Renal pelvis (tissue), 4 donors: ENCODE results near the gene ZSWIM4. TPM values are rescaled to one million over a fixed set of nuclear protein-coding genes. Genes with fewer than 3 reads are reported as not detected.

Experiments
- DNase-seq: peaks from one replicate; pipeline ENCODE4 v3.0.0-alpha.2; 2013
- polyA plus RNA-seq, 3 donors: library from polyadenylated mRNA; unstranded; fragments of 120-200 nt; gene quantifications; one replicate each; pipeline ENCODE4 v1.2.1, GENCODE V29; 2013; ENCODE audit not compliant: insufficient read length in 3 of 3

The ZSWIM4 gene
- polyA plus RNA-seq, 3 donors = 10.4 to 12.1 (median 11.0) TPM

DNA sequence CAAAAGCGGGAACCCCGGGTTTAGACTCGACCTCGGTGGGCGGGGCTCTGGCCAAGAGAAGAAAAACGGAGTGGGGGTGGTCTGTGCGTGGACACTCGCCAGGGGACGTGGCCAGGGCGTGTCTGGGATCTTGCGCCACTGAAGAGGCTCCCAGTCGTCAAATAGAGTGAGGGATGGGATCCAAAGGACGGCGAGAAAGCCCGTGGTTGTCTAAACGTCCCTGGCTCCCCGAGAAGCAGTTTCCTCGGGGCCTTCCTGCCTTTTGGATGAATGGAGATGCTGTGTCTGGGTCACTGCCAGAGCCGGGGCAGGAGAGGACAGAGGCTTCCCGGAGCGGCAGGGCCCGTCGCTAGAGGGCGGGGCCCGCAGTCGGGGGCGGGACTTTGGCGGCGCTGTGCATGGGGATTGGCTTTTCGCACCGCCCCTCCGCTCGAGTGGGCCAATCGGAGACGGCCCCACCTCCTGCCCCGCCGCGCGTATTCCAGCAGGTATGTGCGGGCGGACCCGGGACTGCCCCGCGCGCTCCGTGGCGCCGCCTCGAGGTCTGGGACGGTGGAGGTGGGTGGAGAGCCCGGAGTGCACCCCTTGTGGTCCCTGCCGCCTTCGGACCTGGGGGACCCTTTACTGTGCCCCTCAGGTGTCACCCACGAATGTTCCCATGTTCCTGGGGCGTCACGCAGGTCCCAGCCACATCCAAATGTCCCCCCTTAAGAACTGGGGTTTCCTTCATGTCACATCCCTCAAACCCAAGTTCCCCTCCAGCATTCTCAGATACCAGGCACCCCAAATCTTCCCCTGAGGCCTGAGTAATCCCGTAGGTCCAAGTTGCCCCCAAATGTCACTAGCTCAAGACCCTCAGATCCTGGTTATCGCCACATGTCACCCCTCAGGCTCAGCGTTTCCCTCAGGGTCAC, 38.3 kb downstream of the ZSWIM4 start:
- DNase-seq = peak; percentile 90

DNA sequence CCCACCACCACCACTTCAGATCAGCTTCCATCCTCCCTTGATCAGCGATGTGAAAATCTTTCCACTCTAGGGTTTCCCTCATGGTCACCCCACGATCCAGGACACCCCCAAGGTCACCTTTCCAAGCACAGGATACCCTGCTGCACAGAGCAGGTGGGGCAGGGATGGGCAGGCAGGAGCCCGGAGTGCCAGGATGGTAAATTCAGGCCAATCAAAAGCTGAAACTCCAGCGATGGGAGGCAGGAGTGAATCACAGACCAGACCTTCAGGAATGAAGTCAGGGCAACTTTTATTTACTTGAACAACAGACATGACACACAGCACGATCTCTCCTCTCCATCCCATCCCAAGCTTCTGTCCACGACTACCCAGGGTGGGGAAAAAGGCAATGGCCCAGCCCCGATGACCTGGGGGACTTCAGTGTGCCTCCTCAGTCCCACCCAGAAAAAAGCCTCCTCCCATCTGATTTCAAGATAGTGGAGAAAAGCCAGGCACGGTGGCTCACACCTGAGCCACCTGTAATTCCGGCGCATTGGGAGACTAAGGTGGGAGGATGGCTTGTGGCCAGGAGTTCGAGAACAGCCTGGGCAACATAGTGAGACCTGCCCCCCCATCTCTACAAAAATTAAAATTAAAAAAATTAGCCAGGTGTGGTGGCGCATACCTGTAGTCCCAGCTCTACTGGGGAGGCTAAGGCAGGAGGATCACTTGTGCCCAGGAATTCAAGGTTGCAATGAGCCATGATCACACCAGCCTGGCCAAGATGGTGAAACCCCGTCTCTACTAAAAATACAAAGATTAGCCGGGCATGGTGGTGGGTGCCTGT, 39.2 kb downstream of the ZSWIM4 start:
- DNase-seq = no peak

DNA sequence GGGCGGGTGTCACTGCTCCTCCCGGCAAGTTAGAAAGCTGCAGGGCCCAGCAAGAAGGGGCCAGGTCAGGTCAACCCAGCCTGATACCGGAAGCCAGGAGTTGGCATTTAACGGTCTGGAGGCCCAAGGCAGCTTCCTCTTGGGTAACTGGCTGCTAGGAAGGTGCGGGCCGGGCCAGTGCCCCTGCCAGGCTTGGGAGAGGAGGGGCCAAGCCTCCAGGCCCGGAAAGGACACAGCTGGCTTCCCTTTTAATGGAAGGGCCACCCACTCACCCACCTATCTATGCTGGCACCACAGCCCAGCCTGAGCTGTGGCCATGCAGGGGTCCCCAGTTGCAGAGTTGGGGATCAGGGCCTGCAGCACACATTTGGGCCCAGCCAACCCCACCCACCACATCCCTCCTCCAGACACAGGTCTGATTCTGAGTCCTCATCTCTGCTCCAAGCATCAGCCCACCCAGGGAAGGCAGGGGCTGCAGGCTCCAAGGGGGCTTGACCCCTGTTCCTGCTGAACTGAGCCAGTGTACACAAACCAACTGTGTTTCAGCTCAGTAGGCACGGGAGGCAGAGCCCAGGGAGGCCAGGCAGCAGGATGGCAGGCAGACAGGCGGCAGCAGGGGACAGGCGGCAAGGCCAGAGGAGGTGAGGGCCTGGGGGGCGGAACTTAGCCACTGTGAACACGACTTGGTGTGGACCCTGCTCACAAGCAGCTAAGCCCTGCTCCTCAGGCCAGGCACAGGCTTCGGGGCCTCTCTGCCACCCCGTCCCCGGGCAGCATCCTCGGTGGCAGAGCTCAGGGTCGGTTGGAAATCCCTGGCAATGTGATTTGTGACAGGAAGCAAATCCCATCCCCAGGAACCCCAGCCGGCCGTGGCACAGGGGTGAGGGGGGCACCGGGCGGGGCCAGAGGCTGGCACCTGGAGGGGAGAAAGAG, 40.8 kb downstream of the ZSWIM4 start:
- DNase-seq = no peak

DNA sequence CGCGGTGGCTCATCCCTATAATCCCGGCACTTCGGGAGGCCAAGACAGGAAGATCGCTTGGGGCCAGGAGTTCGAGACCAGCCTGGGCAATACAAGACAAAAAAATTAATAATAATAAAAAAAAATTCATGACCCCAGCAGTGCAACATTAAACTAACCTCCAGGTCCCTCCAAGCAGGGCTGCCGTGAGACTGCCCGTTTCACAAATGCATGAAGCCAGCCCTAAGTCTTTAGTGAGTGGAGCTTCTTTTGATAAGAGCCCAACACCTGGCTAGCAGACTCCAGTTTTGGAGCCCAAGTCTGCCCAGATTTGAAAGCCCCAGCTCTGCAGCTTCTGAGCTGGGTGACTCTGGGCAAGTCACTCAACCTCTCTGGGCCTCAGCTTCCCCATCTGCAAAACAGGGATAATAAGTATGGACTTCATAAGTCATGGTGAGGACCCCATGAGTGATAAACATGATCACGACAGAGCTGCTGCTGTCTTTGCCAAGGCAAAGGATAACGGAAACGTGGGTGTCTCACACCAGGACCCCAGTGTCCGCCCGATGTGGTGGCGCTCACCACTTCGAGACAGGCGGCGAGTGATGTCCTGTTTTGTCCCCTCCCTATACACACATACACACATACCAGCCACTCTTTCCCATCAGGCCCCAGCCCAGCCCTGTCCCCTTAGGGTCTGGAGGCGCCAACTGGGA, 43.3 kb downstream of the ZSWIM4 start:
- DNase-seq = no peak

DNA sequence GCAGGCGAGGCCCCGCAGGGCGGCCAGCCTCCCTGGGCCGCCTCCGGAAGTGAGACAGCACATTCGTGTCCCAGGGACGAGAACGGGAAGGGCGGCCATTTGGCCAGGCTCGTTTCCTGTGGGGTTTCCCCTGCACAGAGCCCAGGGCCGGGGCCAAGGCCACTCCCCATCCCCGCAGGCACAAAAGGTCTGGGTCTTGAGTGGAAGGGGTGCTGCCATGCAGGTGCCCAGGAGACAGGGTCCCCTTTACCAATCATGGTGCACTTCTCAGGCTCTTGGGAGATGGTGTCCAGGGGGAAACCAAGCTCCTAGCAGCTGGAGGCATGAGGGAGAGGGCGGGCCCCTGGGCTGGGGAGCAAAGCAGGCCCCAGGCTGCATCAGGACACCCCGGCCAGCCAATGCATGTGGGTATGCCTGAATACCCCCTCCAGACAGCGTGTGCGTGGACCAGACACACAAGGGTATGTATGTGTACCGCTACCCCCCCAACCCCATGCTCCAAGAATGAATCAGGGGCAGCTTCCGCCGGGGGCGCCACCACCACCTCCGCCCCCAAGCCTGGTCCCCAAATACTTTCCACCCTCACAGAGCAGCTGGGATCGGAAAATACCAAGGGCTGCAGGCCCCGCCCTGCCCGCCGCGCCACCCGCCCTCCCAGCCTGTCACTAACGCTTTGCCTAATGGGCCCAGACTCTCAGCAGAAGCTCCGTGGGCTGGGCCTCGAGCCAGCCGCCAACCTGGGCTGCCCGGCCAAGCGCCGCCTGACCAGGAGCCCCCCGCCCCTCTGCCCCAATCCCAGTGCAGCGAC, 44.1 kb downstream of the ZSWIM4 start:
- no peak for DNase-seq

DNA sequence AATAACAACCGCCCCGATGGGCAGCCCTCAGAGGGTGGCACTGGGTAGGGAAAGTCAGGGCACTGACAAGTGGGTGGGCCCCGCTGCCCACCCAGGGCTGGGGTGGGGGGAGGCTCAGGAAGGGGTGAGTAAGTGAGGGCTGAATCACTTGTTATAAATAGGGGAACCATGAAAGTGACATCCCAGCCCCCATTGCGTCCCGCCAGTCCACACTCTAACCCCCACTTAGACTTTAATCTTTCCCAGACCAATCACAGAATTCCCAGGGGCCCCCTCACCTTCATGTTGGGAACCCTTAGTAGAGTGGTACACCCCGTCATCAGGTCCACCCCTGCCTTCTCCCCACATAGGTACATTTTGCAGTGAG, 44.7 kb downstream of the ZSWIM4 start:
- DNase-seq = no peak

DNA sequence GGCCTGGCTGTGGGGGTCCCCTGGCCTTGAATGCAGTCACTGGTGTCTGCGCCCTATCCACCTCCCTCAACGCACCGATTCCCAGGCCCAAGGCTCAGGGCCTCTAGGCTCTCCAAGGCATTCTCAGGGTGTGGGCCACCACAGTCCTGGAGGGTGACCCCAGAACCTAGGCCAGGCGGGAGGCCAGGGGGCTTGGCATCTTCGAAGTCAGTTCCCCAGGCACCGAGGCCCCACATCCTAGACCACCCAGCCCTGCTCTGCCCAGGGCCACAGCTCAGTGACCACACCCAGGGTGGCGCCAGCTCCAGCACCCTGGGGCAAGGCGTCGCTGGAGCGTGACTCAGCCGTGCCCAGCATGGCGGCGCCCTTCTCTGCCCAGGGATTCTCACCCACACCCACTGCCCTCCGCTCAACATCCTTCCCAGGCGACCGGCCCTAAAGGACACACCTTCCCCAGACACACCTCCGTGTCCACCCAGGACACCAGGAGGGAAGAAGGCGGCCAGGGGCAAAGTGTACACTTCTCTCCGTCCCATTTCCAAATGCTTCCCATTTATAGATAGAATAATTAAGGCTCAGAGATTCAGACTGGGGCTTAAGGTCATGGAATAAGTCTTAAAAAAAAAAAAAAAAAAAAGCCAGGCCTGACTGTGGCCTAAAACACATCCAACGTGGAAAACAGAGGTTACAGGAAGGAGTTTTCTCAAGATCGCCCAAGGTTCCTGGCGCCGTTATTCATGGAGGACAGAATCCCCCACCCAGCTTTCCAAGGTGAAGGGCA, 45.3 kb downstream of the ZSWIM4 start:
- no peak for DNase-seq

DNA sequence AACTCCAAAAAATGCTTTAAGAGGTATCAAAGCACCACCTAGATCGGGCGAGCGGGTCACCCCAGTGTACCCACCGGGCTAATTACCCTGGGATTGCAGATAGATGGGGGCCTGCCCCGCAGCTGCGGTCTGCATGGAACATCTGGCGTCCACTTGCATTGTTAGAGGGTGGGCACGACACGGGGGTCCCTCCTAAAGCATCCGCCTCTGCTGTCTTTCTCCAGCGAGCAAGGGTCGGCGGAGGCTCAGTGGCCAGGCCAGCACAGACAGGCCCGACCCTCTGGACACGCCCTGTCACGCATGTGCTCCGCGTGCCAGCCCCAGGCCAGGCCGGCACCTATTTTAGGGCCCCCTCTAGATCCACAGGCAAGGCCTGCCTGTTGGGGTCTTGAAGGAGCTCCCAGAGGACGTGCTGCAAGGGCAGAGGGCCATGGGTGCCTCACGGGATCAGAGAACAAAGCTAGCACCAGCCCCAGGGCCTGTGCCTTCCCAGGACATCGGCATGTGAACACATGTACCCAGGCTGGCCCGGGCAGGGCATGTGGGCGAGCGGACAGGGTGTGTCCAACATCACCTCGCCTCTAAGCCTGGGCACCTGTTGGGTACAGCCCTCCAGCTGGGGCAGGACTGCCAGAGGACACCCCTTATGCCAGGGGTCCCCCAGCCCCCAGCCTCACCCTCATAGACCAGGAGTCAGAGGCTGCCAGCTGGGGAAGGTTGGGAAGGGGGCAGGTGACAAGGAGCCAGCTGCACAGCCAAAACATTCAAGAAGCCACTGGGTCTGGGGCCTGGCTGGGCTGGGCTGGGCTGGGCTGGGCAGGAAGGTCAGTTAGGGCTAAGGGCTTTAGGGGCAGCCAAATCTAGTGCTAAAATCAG, 46.1 kb downstream of the ZSWIM4 start:
- DNase-seq = no peak

DNA sequence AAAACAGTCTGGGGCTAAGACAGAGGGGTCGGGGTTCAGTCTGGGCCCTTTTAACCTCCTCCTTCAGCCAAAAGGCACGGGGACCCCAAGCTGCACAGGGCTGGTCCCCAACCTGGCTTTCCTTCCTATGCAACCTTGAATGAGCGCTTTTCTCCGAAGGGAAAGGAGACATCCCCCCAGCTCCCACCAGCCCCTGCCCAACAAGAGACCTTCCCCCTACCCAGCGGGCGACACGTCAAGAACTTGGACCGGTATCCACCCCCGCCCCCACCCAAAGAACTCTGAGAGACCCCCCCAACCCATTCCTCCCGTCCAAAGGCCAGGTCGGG, 46.7 kb downstream of the ZSWIM4 start:
- no peak for DNase-seq

DNA sequence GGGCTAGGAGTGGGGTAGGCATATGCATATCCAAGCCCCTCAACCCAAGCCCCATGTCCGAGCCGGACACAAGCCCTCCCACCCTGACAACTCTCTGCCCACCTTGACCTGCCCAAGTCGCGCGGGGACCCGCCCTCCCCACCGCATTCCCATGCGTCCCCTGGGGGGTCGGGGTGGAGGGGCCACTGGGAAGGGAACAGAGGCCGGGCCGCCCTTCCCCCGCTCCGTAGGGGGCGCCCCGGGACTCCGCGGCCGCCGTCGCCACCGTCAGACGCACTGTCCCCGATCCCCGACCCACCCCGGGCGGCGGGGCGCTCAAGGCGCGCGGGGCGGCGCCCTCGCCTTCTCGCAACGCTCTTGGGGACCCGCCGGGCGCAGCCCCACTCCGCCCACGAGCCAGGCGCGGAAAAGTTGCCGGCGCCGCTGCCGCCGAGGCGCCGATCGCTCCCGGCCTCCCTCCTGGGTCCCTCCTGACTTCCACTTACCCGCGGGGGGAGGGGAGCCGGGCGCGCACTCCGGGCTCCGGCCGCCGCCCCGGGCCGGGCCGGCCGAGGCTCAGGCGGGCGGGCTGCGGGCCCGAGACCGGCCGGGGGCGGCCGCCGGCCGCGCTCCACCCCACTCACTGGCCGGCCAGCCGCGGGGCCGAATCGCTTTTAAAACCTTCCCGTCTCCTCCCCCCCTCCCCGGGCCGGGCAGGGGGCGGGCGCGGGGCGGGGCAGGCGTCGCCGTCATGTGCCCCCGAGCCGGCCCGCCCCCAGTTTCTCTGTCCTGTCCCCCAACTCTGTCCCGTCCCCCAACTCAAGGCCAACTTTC, 47.3 kb downstream of the ZSWIM4 start:
- no peak for DNase-seq

DNA sequence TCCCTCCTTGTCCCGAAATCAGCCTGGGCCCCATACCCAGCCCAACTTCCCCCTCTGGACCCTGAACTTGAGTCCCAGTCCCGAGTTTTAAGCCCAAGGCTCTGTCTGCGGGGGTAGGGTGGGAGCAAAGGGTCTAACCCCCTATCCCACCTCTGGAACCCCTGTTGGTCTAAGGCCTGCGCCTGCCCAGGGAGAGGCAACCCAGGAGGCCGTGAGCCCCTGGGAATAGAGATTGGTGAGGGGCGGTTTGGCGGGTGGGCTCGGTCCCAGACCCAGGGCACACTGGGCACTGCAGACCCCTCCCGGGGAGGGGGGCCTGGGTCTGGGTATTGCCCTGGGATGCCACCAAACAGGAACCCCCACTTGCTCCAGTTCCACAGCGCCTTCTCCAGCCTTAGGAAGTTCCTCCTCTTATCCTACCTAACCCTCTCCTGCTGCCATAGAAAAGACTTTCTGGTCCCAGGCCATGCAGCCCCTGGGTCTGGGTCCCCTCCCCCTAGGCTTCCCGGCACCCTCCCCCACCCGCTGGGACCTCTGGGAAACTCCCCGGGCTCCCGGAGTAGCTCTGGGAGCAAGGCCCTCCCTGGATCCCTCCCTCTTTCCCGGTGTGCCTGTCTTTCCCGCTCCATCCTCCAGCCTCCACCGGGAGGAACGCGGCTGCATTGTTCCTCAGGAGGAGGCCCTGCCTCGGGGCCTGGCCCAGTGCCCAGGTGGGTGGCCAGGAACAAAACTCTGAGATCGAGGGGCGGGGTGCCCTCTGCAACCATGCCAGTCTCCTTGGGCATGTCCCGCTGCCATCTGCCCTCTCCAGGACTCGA, 48.1 kb downstream of the ZSWIM4 start:
- no peak for DNase-seq

DNA sequence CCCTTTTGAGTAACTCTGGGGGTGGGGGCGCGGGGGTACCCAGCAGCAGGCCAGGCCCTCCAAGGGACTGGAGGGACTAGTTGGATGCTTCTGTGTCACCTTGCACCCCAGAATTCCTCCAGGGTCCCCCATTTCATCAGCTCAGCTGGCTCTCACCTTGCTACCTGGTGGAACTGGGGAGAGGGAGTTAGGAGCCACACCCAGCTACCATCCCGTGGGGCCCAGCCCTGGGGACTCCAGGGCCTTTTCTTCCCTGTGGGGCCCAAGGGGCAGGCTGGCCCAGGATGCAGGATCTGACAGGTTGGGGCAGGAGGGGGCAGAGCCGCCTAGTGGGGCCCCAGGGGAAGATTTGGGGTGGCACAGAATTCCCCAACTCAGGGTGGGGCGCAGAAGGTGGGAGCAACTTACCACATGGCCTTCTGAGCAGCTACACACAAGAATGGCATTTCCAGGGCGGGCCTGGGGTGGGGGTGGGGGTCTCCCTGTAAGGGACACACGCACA, 48.9 kb downstream of the ZSWIM4 start:
- no peak for DNase-seq

DNA sequence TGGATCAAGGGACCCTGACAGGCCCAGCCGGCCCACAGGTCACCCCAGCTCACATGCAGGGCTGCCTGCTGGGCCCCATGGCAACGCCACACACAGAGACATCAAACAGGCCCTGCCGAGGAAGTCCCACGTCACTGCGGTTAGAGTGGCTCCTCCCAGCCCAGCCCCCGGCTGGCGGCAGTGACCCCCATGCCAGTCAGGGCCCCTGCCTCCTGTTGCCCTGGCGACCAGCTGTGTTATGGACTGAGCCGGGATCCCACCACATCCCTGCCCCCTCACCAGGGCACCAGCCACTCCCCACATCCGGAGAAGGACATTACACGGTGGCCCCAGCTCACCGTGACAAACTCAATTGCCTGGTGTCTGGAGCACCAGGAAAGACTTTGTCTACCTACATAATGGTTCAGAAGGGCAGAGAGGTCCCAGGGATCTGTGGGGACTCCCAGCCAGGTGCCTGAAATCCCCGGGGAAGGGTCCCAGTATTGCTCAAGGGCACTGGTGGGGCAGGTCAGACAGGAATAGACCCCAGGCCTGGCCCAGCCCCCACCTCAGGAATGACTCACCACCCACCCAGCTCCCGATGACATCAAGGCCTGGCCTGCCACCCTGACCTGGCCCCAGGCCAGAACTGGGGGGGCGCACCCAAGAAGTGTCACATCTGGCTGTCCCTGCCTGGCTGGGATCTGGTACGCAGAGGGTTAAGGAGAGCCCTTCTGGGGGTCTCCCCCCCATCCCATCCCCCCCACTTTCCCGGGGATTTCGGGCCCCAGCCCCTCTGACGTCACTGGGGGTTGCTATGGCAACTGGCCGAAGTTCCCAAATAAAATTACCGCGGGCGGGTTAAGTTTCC, 51.5 kb downstream of the ZSWIM4 start:
- DNase-seq = peak; percentile 95

DNA sequence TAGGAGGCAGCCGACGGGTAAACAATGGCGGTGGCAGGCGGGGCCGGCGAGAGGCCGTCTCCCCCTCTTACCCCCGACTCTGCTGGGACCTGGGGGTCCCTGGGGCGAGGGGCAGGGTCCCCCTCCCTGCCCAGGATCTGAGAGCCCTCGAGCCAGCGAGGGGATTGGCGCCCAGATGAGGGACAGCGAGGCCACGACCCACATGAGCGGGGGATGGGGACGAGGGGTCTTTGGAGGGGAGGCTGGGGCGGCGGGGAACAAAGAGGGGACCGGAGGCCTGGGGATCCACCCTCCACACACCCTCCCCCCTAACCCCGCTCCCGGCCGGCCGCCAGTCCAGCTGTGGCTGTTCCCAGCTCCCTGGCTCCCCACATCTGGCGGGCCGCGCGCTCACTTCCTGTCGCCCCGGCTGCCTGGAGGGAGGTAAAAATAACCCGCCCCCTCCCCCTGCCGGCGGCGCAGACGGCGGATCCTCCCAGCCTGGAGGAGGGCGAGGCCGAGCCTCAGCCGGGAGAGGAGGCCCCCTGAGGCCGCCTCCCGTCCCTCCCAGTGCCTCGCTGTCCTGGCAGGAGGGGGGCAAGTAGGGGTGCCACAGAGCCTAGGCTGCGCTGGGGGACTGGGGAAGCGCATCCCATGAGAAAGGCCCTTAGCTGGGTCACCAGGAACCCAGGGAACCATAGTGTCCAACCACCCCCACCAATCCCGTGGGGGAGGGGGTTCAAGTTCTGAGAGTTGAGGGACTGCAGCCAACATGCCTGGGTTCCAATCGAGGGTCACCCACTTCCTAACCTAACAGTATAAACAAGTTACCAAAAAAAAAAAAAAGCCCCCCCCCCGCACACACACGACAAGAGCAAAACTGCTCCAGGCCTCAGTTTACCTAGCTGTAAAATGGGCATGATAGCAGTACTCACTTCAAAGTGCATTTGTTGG, 52.4 kb downstream of the ZSWIM4 start:
- DNase-seq = peak; percentile 93

DNA sequence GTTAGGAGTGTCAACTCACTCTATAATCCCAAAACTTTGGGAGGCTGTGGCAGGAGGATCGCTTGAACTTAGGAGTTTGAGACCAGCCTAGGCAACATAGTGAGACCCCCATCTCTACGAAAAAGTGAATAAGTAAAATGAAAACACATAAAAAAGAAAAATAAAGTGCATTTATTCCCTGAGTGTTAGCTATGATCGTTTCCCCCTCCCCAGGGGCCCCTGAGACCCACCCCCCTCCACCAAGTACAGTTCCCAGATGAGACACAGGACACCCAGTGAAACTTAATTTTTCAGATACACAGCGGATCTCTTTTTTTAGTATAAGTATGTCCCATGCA, 53.1 kb downstream of the ZSWIM4 start:
- no peak for DNase-seq
